Endometrial microvascular endothelial cells (primary cell): ENCODE data around the gene EML1. TPM values are rescaled to one million over a fixed set of nuclear protein-coding genes. Genes with fewer than 3 reads are reported as not detected.

Source experiments
- in situ Hi-C: cut with HindIII; loops from 2 replicates; pipeline ENCODE4 v1.10.0; 2017; ENCODE audit warnings: low sequenced_read_pairs, low pct_unique_long_range_greater_than_20kb; ENCODE audit errors: inconsistent ontology term
- total RNA-seq: library from RNA; depleted of rRNA; stranded (reverse); fragments of >200 nt; gene quantifications from one replicate; pipeline ENCODE4 v1.2.3, GENCODE V29; 2015; ENCODE audit errors: inconsistent ontology term

EML1 gene
- total RNA-seq, 1 donor from 2014 or later = 68.0 TPM

DNA sequence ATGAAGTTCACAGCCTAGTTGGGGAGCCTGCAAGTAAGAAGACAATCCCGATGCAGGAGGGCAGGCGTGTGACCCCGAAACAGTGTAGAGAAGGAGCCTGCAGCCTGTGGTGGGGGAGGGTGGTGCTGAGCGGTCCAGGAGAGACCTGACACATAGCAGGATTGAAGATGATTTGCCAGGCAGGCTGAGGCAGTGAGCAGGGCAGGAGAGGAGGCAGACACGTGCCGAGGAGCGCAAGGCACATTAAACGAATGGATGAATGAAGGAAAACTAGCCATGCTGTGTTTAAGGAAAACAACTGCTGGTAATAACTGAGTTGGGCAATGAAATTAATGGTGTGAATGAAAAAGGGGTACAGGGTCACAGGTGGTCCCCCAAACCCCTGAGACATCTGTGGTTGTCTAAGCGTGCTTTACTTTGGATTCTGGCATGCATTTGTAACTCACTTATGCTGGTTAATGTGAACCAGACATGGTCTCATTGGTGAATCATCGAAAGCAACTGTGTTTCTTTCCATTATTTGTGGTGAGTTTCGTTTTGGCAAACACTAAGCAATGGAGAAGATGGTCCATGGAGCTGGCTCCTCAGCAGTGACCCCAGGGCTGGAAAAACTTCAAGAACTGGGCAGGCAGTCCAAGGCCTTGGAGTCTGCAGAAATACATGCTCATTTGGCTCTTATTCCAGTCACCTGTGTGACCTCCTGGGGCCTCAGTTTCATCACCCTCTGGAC lies 175.1 kb downstream of the EML1 start:
- in situ Hi-C loops = no loop called here

- in situ Hi-C loops = no loop called here
Observed at GRCh38 chr14:99968941-99969340, 175.7 kb downstream of the EML1 start.

DNA sequence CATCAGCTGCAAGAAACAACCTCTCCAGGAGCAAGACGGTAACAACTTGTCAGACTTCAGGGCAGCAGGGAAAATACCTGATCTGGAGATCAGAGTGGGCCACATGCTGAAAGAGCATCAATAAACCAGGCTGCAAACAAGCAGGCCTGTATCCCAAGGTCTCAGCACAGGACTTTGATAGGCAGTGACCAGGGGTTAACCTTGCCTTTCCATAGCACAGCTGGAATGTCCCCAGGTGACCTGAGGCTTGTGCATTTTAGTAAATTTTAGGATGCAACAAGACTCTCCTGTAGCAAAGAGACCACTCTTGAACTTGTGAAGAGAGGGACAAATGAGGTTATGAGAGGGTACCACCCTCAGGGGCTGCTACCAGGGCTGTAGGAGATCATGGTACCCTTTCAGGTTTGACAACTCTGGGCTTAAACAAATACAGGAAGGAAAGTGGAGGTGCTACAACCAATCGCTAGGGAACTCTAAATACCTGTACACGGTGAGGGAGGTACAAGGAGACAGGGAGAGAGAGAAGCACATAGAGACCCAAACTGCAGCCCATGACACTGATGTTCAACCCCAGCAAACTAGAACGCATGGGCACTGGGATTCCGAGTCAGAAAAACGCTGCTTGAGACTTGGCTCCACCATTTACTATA lies 176.6 kb downstream of the EML1 start:
- in situ Hi-C loops = no loop called here

- in situ Hi-C loops = no loop called here
Observed at GRCh38 chr14:99971087-99971940, 178.1 kb downstream of the EML1 start.

- in situ Hi-C loops = no loop called here
Observed at GRCh38 chr14:99971941-99972747, 178.9 kb downstream of the EML1 start.

DNA sequence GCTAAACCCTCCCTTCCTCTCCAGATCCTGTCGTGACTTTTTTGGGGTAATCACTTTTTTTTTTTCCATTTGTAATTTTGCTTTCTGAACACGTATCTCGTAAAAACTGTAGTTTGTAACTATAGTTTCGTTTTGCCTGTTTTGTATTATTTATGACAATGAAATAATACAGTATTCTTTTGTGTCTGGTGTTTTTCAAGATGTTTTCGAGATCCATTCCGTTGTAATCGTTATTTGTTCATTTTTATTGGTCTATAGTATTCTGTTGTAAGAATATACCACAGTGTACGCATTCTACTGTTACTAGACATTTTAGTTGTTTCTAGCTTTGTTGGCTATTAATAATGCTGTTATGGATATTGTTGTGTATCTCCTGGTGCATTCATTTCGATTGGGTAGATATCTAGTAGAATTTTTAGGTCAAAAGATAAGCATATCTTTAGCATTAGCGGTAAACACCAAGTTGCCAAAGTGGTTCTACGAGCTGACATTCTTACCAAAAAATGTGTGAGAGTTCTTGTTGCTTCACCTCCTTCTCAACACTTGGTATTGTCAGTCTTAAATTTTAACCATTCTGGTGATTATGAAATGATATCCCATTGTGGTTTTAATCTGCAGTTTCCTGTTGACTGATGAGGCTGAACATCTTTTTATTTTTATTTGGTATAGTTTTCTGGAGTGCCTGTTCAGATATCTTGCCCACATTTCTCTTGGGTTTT lies 179.7 kb downstream of the EML1 start:
- in situ Hi-C loops = no loop called here

DNA sequence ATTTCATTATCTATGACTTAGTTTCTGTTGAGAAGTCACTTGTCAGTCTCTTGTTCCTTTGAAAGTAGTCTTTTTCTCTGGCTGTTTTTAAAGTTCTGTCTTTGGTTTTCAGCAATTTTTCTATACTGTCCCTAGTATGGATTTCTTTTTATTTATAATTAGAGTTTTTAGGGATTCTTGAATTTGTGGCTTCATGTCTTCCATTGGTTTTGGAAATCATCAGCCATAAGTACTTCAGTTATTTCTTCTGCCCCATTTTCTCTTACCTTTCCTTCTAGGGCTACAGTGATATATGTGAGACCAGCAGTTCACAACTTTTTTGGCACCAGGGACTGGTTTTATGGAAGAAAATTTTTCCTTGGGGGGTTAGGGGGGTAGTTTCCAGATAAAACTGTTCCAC lies 182.0 kb downstream of the EML1 start:
- in situ Hi-C loops = no loop called here

DNA sequence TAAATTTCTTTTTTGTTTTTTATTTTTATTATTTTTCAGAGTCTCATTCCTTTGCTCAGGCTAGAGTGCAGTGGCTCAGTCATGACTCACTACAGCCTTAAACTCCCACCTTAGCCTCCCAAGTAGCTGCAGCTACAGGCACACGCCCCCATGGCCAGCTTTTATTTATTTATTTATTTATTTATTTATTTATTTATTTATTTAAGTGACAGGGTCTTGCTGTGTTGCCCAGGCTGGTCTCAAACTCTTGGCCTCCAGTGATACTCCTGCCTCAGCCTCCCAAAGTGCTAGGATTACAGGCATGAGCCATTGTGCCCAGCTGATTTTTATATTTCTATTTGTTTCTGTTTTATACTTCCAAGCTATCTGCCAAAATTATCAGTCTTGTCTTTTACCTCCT lies 182.8 kb downstream of the EML1 start:
- in situ Hi-C loops = no loop called here

DNA sequence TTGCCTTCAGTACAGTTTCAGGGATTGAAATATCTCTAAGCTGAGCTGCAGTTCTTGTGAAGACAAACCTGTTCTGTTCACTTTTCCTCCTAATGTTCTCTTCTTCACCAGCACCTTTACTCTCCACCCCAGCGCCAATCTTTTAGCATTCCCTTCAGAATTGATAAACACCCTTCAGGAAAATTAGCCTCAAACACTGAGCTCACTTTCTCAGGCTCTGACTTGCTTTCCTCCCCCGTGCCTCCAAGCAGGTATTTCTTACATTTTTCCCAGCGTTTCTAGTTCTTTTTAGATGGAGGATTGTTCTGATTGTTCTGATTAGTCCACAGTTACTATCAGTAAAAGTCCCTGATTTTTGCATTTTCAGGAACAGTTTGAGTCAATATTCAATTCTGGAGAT lies 183.5 kb downstream of the EML1 start:
- in situ Hi-C loops = no loop called here

DNA sequence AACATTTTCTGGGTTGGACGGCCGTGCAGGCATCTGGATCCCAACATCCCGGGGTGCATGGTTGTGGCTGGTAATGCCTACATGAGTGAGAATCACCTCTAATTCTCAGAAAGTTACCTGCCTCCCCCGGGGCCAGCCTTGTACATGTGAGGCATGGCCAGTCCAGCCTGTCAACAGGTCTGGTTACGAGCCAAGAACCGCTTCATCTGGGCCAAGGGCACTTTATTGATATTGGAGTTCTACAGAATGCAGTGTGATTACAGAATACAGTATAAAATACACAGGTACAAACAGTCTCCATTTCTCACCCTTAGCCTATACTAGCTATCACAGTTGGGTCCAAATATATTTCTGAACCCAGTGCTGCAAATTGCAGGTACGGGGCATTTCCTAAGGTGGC lies 187.1 kb downstream of the EML1 start:
- in situ Hi-C loops = no loop called here

- in situ Hi-C loops = no loop called here
Observed at GRCh38 chr14:99981806-99982205, 188.6 kb downstream of the EML1 start.

GRCh38 chr14:99982537-99983250 lies 189.5 kb downstream of the EML1 start:
- in situ Hi-C loops = no loop called here

GRCh38 chr14:99983251-99984015 lies 190.2 kb downstream of the EML1 start:
- in situ Hi-C loops = no loop called here

- in situ Hi-C loops = no loop called here
Observed at GRCh38 chr14:99984036-99984435, 190.8 kb downstream of the EML1 start.

DNA sequence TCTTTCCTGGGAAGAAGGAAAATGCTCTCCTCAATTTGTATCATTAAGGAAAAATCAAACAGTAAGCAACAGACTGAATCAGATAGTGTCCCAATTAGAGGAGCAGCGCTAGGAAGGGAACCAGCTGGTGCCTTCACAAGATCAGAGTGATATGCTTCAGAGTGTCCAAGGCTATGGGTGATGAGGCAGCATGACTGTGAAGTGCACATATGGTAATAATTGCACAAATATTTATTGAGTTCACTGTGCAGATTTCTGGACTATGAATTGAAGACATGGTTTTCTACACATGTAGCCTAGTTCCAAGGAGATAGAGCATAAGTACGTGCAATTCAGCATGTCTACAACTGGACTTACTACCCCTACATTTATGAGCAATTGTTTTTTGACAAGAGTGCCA lies 193.2 kb downstream of the EML1 start:
- in situ Hi-C loops = no loop called here

- in situ Hi-C loops = no loop called here
Observed at GRCh38 chr14:99989032-99989431, 195.8 kb downstream of the EML1 start.
